Endodermal cell (in vitro differentiated cells): Measurements from ENCODE around the gene COL21A1. TPM values are rescaled to one million over a fixed set of nuclear protein-coding genes. Genes with fewer than 3 reads are reported as not detected.

Source experiments
- DNase-seq: peaks from one replicate; pipeline ENCODE4 v3.0.0-alpha.2; 2017
- H3K27ac ChIP-seq: 2 replicates; pipeline ENCODE4 v1.5.1; 2013; ENCODE audit warnings: mild to moderate bottlenecking, low read depth, low read length, moderate library complexity
- H3K27me3 ChIP-seq: 2 replicates; pipeline ENCODE4 v1.6.1; 2013; ENCODE audit warnings: mild to moderate bottlenecking, low read length, moderate library complexity; ENCODE audit not compliant: insufficient read depth, control insufficient read depth, poor library complexity, severe bottlenecking
- H3K36me3 ChIP-seq: 2 replicates; pipeline ENCODE4 v1.7.0; 2013; ENCODE audit warnings: mild to moderate bottlenecking, low read length, moderate library complexity; ENCODE audit not compliant: control insufficient read depth, insufficient read depth
- H3K4me1 ChIP-seq: one replicate; pipeline ENCODE4 v1.7.0; 2013; ENCODE audit warnings: low read length; ENCODE audit not compliant: control insufficient read depth, insufficient read depth
- H3K4me3 ChIP-seq: 2 replicates; pipeline ENCODE4 v1.5.1; 2013; ENCODE audit warnings: mild to moderate bottlenecking, low read length, moderate library complexity
- H3K9ac ChIP-seq: 2 replicates; pipeline ENCODE4 v1.6.1; 2013; ENCODE audit warnings: mild to moderate bottlenecking, low read length, moderate library complexity; ENCODE audit not compliant: poor library complexity, severe bottlenecking; ENCODE audit errors: extremely low read depth
- H3K9me3 ChIP-seq: 2 replicates; pipeline ENCODE4 v1.6.1; 2013; ENCODE audit warnings: mild to moderate bottlenecking, low read length, moderate library complexity; ENCODE audit not compliant: control insufficient read depth
- H3K27ac Mint-ChIP-seq: 2 replicates; pipeline ENCODE4 v1.8.0; 2020; ENCODE audit warnings: mixed read lengths
- H3K27me3 Mint-ChIP-seq: 2 replicates; pipeline ENCODE4 v1.8.0; 2021; ENCODE audit warnings: mild to moderate bottlenecking, mixed read lengths; ENCODE audit not compliant: insufficient read depth
- H3K36me3 Mint-ChIP-seq: 2 replicates; pipeline ENCODE4 v1.8.0; 2020; ENCODE audit warnings: low read depth, mixed read lengths
- H3K4me1 Mint-ChIP-seq: 2 replicates; pipeline ENCODE4 v1.8.0; 2020; ENCODE audit warnings: mixed read lengths
- H3K4me3 Mint-ChIP-seq: 2 replicates; pipeline ENCODE4 v1.8.0; 2020; ENCODE audit warnings: mild to moderate bottlenecking, moderate library complexity, mixed read lengths
- H3K9me3 Mint-ChIP-seq: 2 replicates; pipeline ENCODE4 v1.8.0; 2020; ENCODE audit warnings: mild to moderate bottlenecking, mixed read lengths
- WGBS, 2 experiments: methylation state at CpG; one replicate each; pipeline versions ENCODE4 v1.1.5 to v1.1.7; 2013; ENCODE audit warnings: missing lambda C conversion rate in 2 of 2, mixed read lengths in 1 of 2; ENCODE audit not compliant: insufficient coverage in 1 of 2, insufficient read length in 1 of 2; 5-methylcytosine and 5-hydroxymethylcytosine counted together
- total RNA-seq, 2 donors: library from RNA; stranded (reverse); fragmentation: NEBNext Ultra II Directional in 1 of 2; extraction: Animal tissue kit (Norgen Biotek cat#: 25700) in 1 of 2; gene quantifications; 2 replicates in 1 of 2; 3 replicates in 1 of 2; pipeline ENCODE4 v1.2.1, GENCODE V29; 2021
- TF ChIP-seq, protein P1 (sequence below): fragments of 200-600 bp; sonication (generic); conservative IDR thresholded peaks from 2 replicates; pipeline ENCODE4 v1.5.0; 2021; ENCODE audit warnings: antibody characterized with exemption, mild to moderate bottlenecking

The COL21A1 gene
- total RNA-seq, 2 donors from 2014 or later = 0.71 to 1.9 TPM

DNA sequence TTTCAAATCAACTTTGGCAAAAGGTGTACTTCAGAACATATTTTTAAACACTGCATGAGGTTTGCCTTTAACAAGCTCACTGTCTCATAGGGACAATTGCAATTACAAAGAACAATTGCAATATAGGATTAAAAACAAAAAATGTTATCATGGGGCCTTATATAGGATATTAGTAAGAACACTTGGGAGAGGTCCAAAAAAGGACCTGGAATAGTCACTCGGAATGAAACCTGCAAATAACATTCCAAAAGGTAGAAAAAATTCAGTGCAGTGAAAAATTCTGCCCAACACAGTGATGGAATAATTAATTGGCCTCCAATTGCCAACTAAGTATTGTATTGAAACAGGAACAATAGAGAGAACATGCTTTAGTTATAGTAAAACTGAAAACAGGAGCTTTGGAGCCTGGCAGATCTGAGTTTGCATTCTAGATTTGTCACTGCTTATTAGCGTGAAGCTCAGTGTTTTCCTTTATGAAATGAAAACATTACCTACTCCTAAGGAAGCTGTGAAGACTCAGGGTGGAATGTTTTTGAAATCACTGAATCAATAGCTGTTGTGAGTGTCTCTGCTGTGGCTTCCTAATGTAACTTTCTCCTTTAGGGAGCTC, 199.3 kb downstream of the COL21A1 start:
- Mint-ChIP-seq H3K4me3 (no peak overlapping the region), H3K4me1 (peaks cover under 1% of the 10 kb centered on the region), H3K9me3 (no peaks in the 10 kb centered on the region), H3K27me3 (no peaks in the 10 kb centered on the region), H3K36me3 (no peaks in the 10 kb centered on the region), H3K27ac (no peak overlapping the region)
- no peak overlapping the region for H3K4me3 ChIP-seq
- no peak for DNase-seq
- no peaks in the 10 kb centered on the region for H3K27me3 ChIP-seq
- WGBS, 2 experiments = 96 to 100% methylated on average over 1 to 2 of the region's 2 CpGs
- no peaks in the 10 kb centered on the region for H3K36me3 ChIP-seq
- no peaks in the 10 kb centered on the region for H3K9me3 ChIP-seq
- H3K27ac ChIP-seq = no peak overlapping the region
- no peaks in the 10 kb centered on the region for H3K4me1 ChIP-seq
- TF ChIP-seq, protein P1, sequence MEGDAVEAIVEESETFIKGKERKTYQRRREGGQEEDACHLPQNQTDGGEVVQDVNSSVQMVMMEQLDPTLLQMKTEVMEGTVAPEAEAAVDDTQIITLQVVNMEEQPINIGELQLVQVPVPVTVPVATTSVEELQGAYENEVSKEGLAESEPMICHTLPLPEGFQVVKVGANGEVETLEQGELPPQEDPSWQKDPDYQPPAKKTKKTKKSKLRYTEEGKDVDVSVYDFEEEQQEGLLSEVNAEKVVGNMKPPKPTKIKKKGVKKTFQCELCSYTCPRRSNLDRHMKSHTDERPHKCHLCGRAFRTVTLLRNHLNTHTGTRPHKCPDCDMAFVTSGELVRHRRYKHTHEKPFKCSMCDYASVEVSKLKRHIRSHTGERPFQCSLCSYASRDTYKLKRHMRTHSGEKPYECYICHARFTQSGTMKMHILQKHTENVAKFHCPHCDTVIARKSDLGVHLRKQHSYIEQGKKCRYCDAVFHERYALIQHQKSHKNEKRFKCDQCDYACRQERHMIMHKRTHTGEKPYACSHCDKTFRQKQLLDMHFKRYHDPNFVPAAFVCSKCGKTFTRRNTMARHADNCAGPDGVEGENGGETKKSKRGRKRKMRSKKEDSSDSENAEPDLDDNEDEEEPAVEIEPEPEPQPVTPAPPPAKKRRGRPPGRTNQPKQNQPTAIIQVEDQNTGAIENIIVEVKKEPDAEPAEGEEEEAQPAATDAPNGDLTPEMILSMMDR = no peak
- H3K9ac ChIP-seq = no peak overlapping the region

DNA sequence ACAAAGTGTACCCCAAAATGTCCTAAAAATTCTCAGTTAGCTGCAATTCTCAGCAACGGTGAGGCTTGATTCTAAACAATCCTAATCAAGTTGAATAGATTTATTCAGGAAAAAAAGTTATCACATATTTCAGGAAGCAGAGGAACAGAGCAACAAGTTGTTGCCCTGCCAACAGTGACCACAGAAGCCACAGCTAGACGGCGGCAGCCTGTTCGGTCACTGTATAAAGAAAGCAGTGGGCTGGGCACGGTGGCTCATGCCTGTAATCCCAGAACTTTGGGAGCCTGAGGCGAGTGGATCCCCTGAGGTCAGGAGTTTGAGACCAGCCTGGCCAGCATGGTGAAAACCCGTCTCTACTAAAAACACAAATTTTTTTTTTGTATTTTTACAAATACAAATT, 200.8 kb downstream of the COL21A1 start:
- no peak overlapping the region for H3K4me3 ChIP-seq
- no peaks in the 10 kb centered on the region for H3K9me3 Mint-ChIP-seq
- H3K27ac ChIP-seq = no peak overlapping the region
- no peaks in the 10 kb centered on the region for H3K4me1 ChIP-seq
- H3K36me3 Mint-ChIP-seq = no peaks in the 10 kb centered on the region
- H3K4me3 Mint-ChIP-seq = no peak overlapping the region
- no peak overlapping the region for H3K9ac ChIP-seq
- H3K36me3 ChIP-seq = no peaks in the 10 kb centered on the region
- no peak for DNase-seq
- no peaks in the 10 kb centered on the region for H3K9me3 ChIP-seq
- TF ChIP-seq, protein P1 = no peak
- H3K27me3 Mint-ChIP-seq = no peaks in the 10 kb centered on the region
- H3K27ac Mint-ChIP-seq = no peak overlapping the region
- 91 to 100% methylated on average over 4 to 7 of the region's 7 CpGs for WGBS, 2 experiments
- H3K27me3 ChIP-seq = no peaks in the 10 kb centered on the region
- peaks cover 6% of the 10 kb centered on the region for H3K4me1 Mint-ChIP-seq

DNA sequence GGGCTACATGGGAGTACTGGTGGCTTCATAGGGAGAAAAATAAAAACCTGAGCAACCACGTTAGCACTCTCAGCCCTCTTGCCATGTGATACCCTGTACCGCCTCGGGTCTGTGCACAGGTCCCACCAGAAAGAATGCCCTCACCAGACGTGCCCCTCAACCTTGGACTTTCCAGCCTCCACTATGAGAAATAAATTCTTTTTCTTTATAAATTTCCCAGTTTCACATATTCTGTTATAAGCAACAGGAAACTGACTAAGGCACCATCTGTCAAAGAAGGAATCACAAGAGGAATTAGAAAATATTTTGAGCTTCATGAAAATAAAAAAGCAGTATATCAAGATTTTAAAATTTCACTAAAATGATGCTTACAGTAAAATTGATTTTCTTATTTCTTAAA, 203.6 kb downstream of the COL21A1 start:
- no peaks in the 10 kb centered on the region for H3K9me3 Mint-ChIP-seq
- TF ChIP-seq, protein P1 = no peak
- Histone ChIP-seq H3K27ac (no peak overlapping the region), H3K27me3 (no peaks in the 10 kb centered on the region), H3K9ac (no peak overlapping the region), H3K36me3 (no peaks in the 10 kb centered on the region), H3K4me3 (no peak overlapping the region), H3K9me3 (no peaks in the 10 kb centered on the region), H3K4me1 (no peaks in the 10 kb centered on the region)
- H3K27me3 Mint-ChIP-seq = no peaks in the 10 kb centered on the region
- WGBS, 2 experiments = 94% methylated on average over 4 of the region's 4 CpGs; no CpG with 5 or more reads in 1 of the 2 experiments
- no peak for DNase-seq
- no peak overlapping the region for H3K27ac Mint-ChIP-seq
- H3K4me1 Mint-ChIP-seq = peaks cover 6% of the 10 kb centered on the region
- no peaks in the 10 kb centered on the region for H3K36me3 Mint-ChIP-seq
- H3K4me3 Mint-ChIP-seq = no peak overlapping the region
